GM18873 (cell line): ENCODE data around the gene PLEK.
"Not testable (repeated sequence)": the region's sequence is repeated elsewhere in the genome, so short reads cannot be mapped to it uniquely, and the experiment has no call there.

Source experiments
- ATAC-seq: cut with Tn5 transposase; IDR thresholded peaks from one replicate; pipeline ENCODE4 v1.9.1; 2021; ENCODE audit warnings: mild to moderate bottlenecking, moderate library complexity, moderate number of reproducible peaks; ENCODE audit not compliant: unreplicated experiment, low FRiP score

The PLEK gene

DNA sequence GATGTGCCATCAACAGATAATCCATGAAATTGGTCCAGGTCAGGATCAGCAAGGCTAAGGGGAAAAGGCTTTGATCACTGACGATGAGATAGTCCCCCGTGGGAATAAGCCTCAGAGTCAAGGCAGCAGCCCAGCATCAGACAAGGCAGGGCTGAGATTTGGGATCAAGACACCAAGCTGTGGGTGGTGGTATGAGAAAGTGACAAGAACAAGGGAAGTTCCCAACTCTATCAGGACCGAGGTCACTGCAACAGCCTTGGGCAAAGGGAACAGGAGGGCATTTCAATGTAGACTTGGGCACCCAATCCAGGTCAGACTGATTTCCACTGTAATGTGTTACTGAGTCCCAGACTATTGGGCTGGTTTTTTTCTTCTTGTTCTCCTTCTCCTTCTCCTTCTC, 18.7 kb downstream of the PLEK start:
- ATAC-seq = no peak

DNA sequence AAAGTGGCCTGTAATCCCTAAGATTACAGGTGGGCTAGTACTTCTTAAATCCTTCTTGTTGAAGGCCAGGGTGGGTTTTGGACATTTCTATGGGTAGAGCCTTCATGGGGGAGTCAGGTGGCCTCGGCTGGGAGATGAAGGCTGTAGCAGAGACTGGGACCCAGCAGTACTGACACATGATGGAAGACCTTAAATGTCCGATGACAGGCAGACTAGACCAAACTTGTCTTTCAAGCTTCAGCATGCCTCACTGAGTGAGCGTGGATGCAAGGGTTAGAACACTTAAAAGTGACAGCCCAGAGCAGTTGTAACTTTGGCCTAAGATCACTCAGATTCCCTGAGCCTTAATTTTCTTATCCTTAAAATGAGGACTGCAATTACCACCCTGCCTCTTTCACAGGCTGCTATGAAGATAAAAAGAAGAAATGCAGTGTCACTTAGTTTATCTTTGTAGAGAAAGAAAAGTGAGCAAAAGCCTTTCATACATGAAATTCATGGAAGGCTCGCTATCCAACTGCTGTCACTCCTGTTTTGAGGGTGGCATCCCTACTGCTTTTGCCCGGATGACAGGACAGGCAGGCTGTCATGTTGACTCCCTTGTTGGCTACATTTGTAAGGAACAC, 19.5 kb downstream of the PLEK start:
- ATAC-seq = no peak

DNA sequence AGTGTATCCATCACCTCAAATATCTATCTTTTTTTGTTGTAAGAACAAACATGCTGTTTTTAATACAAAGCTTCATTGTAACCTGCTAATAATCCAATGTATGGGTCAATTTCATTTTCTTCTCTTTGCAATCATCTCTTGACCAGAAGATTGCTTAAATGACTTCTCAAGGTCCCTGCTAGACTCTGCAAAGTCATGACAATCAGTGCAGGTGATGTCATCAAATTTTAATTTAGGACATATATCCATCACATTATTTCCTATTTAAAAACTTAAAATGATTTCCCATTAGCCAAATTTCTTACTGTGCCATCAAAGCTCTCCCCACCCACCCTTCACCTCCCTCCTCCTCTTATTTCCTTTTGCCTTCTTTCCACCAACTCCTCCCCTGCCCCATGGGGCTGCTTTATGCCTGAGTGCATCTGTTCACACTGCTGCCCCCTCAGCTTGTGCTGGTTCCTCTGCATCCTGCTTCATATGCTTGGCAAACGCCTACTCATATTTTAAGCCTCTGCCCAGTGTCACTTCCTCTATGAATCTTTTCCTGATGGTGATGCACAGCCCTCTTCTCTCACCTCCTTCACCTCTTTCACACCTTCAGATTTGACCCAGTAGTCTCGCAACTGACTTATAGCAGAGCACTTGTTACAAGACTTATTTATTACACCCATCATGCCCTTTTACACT, 20.3 kb downstream of the PLEK start:
- no peak for ATAC-seq

GRCh38 chr2:68385907-68386287, 20.8 kb downstream of the PLEK start:
- no peak for ATAC-seq

GRCh38 chr2:68386365-68386764, 21.3 kb downstream of the PLEK start:
- no peak for ATAC-seq

GRCh38 chr2:68387408-68388350, 22.6 kb downstream of the PLEK start:
- ATAC-seq = peak; percentile 44

DNA sequence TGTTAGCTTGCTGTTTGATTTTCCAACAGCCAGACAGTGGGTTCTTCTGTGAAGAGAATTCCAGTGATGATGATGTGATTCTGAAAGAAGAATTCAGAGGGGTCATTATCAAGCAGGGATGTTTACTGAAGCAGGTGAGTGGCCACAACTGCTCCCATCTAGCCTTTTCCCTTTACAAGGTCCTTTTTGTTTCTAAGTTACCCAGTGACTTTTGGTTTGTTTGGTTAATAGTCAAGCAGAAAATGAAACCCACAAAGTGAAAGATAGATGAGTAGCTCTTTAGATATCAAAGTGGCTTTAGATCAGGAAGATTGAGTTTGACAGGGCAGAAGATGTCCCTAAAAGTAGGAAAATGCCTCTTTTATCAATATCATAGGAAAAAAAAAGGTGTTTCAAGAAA, 23.3 kb downstream of the PLEK start:
- no peak for ATAC-seq

GRCh38 chr2:68388772-68389171, 23.7 kb downstream of the PLEK start:
- no peak for ATAC-seq

GRCh38 chr2:68390114-68390513, 25.0 kb downstream of the PLEK start:
- no peak for ATAC-seq

GRCh38 chr2:68390586-68390985, 25.5 kb downstream of the PLEK start:
- no peak for ATAC-seq

DNA sequence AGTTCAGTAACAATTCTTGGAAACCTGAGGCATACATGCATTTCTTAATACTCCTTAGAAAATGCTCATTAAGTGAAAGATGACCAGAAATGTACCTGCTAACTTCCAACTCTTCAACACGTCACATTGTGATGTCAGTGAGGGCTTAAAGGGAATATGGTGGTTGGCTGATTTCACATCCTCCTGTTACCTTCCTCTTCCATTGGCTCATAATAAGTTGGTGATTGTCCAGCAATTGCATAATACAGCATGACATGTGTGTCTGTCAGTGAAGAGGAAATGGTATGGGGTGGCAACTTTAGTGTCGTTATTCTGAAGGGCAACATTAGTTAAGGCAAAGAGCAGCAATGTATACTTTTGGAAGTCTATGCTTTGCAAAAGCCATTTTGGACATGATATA, 26.0 kb downstream of the PLEK start:
- no peak for ATAC-seq

DNA sequence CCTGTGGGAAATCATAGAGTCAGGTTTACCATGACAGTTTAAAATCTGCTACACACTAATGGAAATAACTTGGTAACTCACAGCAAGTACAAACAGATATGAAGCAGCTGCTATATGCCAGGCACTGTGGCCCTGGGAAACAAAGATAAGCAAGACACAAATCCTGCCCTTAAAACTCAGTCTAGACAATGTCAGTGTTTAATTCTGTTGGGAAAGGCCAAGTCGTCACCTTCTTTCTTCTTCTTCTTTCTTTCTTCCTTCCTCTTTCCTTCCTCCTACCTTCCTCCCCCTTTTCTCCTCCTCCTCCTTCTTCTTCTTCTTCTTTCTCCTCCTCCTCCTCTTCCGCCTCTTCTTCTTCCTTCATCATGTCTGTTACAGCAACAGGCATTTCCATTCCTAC, 26.8 kb downstream of the PLEK start:
- ATAC-seq = no peak

DNA sequence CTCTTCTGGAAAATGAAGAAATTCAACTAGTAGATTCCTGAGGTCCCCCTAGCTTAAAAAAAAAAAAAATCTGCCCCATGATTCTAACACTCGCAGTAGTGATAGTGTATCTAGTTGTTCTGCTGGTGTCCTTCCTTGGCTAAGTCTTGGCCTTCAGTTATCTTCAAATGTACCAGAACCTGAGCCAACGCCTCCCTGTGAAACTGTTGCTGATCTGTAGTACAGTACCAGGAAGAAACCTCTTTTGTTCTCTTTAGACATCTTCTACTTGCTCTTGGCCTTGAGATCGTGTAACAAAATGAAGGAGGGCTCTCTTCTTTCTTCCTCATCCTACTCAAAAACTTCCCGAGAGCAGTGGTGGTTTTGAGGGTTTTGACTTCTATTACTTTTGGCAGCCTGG, 31.0 kb downstream of the PLEK start:
- no peak for ATAC-seq

DNA sequence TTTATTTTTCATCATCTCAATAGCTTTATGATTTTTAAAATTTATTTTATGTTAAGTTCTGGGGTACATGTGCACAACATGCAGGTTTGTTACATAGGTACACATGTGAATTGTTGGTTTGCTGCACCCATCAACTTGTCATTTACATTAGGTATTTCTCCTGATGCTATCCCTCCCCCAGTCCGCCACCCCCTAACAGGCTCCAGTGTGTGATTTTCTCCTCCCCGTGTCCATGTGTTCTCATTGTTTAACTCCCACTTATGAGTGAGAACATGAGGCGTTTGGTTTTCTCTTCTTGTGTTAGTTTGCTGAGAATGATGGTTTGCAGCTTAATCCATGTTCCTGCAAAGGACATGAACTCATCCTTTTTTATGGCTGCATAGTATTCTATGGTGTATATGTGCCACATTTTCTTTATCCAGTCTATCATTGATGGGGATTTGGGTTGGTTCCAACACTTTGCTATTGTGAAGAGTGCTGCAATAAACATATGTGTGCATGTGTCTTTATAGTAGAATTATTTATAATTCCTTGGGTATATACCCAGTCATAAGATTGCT, 32.7 kb downstream of the PLEK start:
- ATAC-seq = not testable (repeated sequence)

- ATAC-seq = no peak
Measured at GRCh38 chr2:68403199-68403644, 38.1 kb downstream of the PLEK start.

- ATAC-seq = no peak
Measured at GRCh38 chr2:68404164-68404563, 39.1 kb downstream of the PLEK start.

DNA sequence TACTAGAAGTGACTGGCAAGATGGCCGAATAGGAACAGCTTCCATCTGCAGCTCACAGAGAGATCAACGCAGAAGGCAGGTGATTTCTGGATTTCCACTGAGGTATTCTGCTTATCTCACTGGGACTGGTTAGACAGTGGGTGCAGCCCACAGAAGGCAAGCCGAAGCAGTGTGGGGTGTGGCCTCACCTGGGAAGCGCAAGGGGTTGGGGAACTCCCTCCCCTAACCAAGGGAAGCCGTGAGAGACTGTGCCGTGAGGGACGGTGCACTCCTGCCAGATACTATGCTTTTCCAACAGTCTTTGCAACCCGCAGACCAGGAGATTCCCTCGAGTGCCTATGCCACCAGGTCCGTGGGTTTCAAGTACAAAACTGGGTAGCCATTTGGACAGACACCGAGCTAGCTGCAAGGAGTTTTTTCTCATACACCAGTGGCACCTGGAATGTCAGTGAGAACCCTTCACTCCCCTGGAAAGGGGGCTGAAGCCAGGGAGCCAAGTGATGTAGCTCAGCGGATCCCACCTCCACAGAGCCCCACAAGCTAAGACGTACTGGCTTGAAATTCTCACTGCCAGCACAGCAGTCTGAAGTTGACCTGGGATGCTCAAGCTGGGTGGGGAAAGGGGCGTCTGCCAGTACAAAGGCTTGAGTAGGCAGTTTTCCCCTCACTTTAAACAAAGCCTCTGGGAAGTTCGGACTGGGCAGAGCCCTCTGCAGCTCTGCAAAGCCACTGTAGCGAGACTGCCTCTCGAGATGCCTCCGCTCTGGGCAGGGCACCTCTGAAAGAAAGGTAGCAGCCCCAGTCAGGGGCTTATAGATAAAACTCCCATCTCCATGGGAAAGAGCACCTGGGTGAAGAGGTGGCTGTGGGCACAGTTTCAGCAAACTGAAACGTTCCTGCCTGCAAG, 40.1 kb downstream of the PLEK start:
- ATAC-seq = no peak

- ATAC-seq = peak; percentile 91
Measured at GRCh38 chr2:68411397-68412126, 46.5 kb downstream of the PLEK start.

DNA sequence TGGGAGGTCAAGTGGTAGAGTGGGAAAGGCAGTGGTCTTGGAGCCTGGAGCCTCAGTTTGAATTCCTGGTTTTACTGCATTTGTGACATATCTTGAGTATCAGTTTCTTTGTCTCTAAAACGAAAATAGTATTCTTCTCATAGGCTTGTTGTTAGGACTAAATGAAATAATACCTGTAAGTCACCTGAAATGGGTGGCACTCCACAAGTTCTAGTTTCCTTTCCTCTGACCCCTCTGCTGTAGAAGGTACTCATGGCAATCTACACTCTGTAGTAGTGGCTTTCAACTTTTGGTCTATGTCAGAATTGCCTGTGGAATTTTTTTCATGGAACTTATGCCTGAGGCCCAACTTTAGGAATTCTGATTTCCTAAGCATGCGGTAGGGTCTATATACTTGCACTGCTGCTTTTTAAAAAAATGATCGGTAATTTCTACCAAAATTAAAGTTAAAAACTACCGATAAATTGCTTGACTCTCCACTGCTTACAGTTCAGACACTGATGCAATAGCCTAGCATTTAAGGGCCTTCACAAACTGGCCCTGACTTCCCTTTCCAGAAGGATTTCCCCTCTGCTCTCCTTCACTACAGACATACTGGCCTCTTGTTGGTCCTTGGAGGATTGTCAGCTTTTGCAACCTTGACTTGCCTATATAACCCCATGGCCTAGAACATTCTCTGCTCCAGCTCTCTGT, 47.2 kb downstream of the PLEK start:
- ATAC-seq = peak; percentile 30
